HL-60 (cell line): ENCODE data around the gene ANKRD12.

Experiments used
- DNase-seq, 2 experiments: peaks; one replicate each; pipeline ENCODE4 v3.0.0-alpha.2; 2010 to 2020; ENCODE audit warnings: low read depth in 1 of 2, low spot score in 1 of 2
- H3K27ac ChIP-seq: fragments of 250-450 bp; sonication (Bioruptor Pico); replicated peaks from 2 replicates; pipeline ENCODE4 v1.5.1; 2020; ENCODE audit warnings: mild to moderate bottlenecking, moderate library complexity
- H3K27me3 ChIP-seq: fragments of 250-450 bp; sonication (Bioruptor Pico); 2 replicates; pipeline ENCODE4 v1.5.1; 2021; ENCODE audit warnings: mild to moderate bottlenecking, moderate library complexity; ENCODE audit not compliant: insufficient read depth, poor library complexity, severe bottlenecking
- H3K4me3 ChIP-seq: replicated peaks from 2 replicates; pipeline ENCODE4 v1.5.1; 2011; ENCODE audit warnings: mild to moderate bottlenecking, control low read depth, low read length; ENCODE audit not compliant: insufficient read depth
- GABPA ChIP-seq: IDR thresholded peaks from 2 replicates; pipeline ENCODE4 v1.6.1; 2012; ENCODE audit warnings: low read depth
- POLR2AphosphoS5 ChIP-seq: IDR thresholded peaks from 2 replicates; pipeline ENCODE4 v1.6.1; 2012; ENCODE audit warnings: low read depth
- SPI1 ChIP-seq: IDR thresholded peaks from 2 replicates; pipeline ENCODE4 v1.6.1; 2012; ENCODE audit warnings: low read depth, mild to moderate bottlenecking, borderline replicate concordance
- TF ChIP-seq, protein P1 (sequence below): IDR thresholded peaks from one replicate; pipeline ENCODE4 v1.5.1; 2011; ENCODE audit warnings: low read length, control low read depth, inconsistent platforms; ENCODE audit not compliant: insufficient read depth
- TF ChIP-seq, protein P2 (sequence below): IDR thresholded peaks from 2 replicates; pipeline ENCODE4 v1.6.1; 2012; ENCODE audit warnings: low read depth; ENCODE audit not compliant: insufficient replicate concordance

Gene ANKRD12

DNA sequence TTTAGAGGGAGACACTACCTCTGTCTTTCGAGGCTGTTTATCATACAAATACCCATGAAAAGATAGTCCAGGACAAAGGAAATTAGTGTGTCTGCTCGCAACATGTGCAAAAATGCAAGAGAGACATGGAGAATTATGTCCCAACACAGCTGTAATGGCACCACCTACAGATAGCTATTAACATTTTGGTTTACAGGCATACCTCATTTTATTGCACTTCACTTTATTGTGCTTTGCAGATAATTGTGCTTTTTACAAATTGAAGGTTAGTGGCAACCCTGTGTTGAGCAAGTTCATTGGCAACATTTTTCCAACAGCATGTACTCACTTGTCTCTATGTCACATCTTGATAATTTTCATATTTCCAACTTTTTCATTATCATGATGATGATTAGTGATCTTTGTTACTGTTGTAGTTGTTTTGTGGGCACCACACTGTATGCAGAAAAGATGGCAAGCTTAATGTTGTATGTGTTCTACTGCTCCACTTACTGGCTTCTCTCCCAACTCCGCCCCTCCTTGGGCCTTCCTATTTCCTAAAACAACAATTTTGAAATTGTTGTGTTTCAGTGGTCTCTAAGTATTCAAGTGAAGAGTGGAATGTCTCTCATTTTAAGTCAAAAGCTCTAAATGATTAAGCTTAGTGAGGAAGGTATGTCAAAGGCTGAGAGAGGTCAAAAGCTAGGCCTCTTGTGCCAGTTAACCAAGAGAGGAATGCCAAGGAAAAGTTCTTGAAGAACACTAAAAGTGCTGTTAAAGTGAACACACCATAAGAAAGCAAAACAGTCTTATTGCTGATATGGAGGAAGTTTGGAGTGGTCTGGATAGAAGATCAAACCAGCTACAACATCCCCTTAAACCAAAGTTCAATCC is 52.0 kb downstream of the ANKRD12 start:
- Histone ChIP-seq H3K4me3 (no peak overlapping the region), H3K27ac (no peak overlapping the region), H3K27me3 (no peaks in the 10 kb centered on the region)
- no peak for DNase-seq
- TF ChIP-seq, protein P1, sequence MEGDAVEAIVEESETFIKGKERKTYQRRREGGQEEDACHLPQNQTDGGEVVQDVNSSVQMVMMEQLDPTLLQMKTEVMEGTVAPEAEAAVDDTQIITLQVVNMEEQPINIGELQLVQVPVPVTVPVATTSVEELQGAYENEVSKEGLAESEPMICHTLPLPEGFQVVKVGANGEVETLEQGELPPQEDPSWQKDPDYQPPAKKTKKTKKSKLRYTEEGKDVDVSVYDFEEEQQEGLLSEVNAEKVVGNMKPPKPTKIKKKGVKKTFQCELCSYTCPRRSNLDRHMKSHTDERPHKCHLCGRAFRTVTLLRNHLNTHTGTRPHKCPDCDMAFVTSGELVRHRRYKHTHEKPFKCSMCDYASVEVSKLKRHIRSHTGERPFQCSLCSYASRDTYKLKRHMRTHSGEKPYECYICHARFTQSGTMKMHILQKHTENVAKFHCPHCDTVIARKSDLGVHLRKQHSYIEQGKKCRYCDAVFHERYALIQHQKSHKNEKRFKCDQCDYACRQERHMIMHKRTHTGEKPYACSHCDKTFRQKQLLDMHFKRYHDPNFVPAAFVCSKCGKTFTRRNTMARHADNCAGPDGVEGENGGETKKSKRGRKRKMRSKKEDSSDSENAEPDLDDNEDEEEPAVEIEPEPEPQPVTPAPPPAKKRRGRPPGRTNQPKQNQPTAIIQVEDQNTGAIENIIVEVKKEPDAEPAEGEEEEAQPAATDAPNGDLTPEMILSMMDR: no peak
- TF ChIP-seq, protein P2, sequence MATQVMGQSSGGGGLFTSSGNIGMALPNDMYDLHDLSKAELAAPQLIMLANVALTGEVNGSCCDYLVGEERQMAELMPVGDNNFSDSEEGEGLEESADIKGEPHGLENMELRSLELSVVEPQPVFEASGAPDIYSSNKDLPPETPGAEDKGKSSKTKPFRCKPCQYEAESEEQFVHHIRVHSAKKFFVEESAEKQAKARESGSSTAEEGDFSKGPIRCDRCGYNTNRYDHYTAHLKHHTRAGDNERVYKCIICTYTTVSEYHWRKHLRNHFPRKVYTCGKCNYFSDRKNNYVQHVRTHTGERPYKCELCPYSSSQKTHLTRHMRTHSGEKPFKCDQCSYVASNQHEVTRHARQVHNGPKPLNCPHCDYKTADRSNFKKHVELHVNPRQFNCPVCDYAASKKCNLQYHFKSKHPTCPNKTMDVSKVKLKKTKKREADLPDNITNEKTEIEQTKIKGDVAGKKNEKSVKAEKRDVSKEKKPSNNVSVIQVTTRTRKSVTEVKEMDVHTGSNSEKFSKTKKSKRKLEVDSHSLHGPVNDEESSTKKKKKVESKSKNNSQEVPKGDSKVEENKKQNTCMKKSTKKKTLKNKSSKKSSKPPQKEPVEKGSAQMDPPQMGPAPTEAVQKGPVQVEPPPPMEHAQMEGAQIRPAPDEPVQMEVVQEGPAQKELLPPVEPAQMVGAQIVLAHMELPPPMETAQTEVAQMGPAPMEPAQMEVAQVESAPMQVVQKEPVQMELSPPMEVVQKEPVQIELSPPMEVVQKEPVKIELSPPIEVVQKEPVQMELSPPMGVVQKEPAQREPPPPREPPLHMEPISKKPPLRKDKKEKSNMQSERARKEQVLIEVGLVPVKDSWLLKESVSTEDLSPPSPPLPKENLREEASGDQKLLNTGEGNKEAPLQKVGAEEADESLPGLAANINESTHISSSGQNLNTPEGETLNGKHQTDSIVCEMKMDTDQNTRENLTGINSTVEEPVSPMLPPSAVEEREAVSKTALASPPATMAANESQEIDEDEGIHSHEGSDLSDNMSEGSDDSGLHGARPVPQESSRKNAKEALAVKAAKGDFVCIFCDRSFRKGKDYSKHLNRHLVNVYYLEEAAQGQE: no peak
- no peak for TF ChIP-seq SPI1

DNA sequence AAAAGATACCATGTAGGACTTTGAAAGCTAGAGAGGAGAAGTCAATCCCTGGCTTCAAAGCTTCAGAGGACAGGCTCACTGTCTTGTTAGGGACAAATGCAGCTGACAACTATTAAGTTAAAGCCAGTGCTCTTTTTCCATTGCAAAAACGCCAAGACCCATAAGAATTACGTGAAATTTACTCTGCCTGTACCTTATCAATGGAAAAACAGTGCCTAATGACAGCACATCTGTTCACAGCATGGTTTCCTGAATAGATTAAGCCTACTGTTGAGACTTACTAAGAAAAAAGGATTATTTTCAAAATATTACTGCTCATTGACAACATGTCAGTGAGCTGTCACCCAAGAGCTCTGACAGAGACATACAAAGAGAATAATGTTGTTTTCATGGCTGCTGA is 52.9 kb downstream of the ANKRD12 start:
- no peak for DNase-seq
- H3K27ac ChIP-seq: no peak overlapping the region
- no peaks in the 10 kb centered on the region for H3K27me3 ChIP-seq
- no peak overlapping the region for H3K4me3 ChIP-seq
- no peak for TF ChIP-seq POLR2AphosphoS5

DNA sequence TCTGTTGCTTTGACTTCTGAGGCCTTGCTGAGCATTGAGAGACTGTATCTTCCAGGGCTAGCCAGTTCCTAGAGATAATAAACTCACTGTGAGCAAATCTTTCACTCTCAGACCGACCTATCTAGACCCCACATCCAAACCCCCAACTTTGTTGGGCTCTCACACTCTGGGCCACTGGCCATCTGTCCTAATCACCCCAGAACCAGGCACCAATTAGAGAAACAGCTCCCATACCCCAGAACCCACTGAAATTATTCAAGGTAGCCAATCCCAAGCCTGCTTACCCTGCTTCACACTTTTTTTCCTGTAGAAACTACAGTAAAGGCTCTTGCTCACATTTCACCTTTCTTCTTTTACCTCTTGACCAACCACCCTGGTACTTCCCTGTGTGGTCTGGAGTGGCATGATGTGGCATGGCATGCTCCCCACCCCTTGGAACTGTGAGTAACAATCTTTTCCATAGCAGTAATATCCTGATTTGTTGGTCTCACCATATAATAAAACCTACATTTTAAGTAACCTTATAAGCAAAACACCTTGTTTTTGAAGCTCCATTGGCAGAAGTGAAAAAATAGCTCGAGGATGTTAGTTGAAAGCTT is 55.2 kb downstream of the ANKRD12 start:
- Histone ChIP-seq H3K27ac (no peak overlapping the region), H3K27me3 (no peaks in the 10 kb centered on the region), H3K4me3 (no peak overlapping the region)
- DNase-seq: no peak
- TF ChIP-seq GABPA: no peak
- TF ChIP-seq, protein P1: no peak
- TF ChIP-seq POLR2AphosphoS5: no peak

DNA sequence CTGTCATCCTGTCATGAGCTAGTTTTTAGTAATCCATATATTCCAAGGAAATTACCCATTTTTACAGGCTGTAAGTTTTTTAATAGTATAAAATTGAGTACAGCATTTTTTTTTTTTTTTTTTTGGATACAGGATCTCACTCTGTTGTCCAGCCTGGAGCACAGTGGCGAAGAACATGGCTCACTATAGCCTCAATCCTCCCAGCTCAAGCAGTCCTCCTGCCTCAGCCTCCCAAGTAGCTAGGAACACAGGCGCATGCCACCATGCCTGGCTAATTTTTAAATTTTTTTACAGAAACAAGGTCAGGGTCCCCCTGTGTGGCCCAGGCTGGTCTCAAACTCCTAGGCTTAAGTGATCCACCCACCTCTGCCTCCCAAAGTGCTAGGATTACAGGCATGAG is 56.5 kb downstream of the ANKRD12 start:
- TF ChIP-seq SPI1 (no peak), GABPA (no peak), POLR2AphosphoS5 (no peak)
- TF ChIP-seq, protein P2: no peak
- TF ChIP-seq, protein P1: no peak
- H3K27ac ChIP-seq: no peak overlapping the region
- no peaks in the 10 kb centered on the region for H3K27me3 ChIP-seq
- DNase-seq: no peak
- H3K4me3 ChIP-seq: no peak overlapping the region
